IPS-15b (cell line): ENCODE measurements around the gene MYH15.

Source experiments
- H3K27me3 ChIP-seq: one replicate; pipeline ENCODE4 v1.6.1; 2013; ENCODE audit warnings: low read length; ENCODE audit not compliant: control insufficient read depth, insufficient read depth
- H3K36me3 ChIP-seq: one replicate; pipeline ENCODE4 v1.6.1; 2013; ENCODE audit warnings: low read length; ENCODE audit not compliant: control insufficient read depth, insufficient read depth
- H3K4me1 ChIP-seq: one replicate; pipeline ENCODE4 v1.6.1; 2013; ENCODE audit warnings: mild to moderate bottlenecking, low read length; ENCODE audit not compliant: control insufficient read depth, insufficient read depth
- H3K4me3 ChIP-seq: one replicate; pipeline ENCODE4 v1.5.1; 2013; ENCODE audit warnings: low read depth, low read length
- H3K9ac ChIP-seq: one replicate; pipeline ENCODE4 v1.6.1; 2013; ENCODE audit warnings: low read depth, mild to moderate bottlenecking, low read length
- H3K9me3 ChIP-seq: one replicate; pipeline ENCODE4 v1.6.1; 2013; ENCODE audit warnings: mild to moderate bottlenecking, low read length; ENCODE audit not compliant: control insufficient read depth, insufficient read depth

The MYH15 gene

GRCh38 chr3:108438542-108438941, 71.9 kb downstream of the MYH15 start:
- Histone ChIP-seq H3K4me3 (no peak overlapping the region), H3K9me3 (no peaks in the 10 kb centered on the region), H3K4me1 (peaks cover 4% of the 10 kb centered on the region), H3K36me3 (no peaks in the 10 kb centered on the region), H3K9ac (no peak overlapping the region), H3K27me3 (no peaks in the 10 kb centered on the region)

GRCh38 chr3:108437439-108437838, 73.0 kb downstream of the MYH15 start:
- H3K36me3 ChIP-seq = no peaks in the 10 kb centered on the region
- no peaks in the 10 kb centered on the region for H3K27me3 ChIP-seq
- H3K9ac ChIP-seq = no peak overlapping the region
- H3K4me3 ChIP-seq = no peak overlapping the region
- peaks cover 3% of the 10 kb centered on the region for H3K9me3 ChIP-seq
- H3K4me1 ChIP-seq = no peaks in the 10 kb centered on the region

- no peak overlapping the region for H3K4me3 ChIP-seq
- H3K9ac ChIP-seq = no peak overlapping the region
- H3K36me3 ChIP-seq = no peaks in the 10 kb centered on the region
- peaks cover 3% of the 10 kb centered on the region for H3K9me3 ChIP-seq
- H3K27me3 ChIP-seq = no peaks in the 10 kb centered on the region
- H3K4me1 ChIP-seq = no peaks in the 10 kb centered on the region
These were observed 76.5 kb downstream of the MYH15 start for GRCh38 chr3:108433928-108434327.

GRCh38 chr3:108432431-108432830, 78.0 kb downstream of the MYH15 start:
- Histone ChIP-seq H3K27me3 (no peaks in the 10 kb centered on the region), H3K9me3 (peaks cover 3% of the 10 kb centered on the region)

GRCh38 chr3:108430540-108430939, 79.9 kb downstream of the MYH15 start:
- H3K27me3 ChIP-seq = no peaks in the 10 kb centered on the region
- H3K4me3 ChIP-seq = no peak overlapping the region
- H3K4me1 ChIP-seq = no peaks in the 10 kb centered on the region
- no peak overlapping the region for H3K9ac ChIP-seq
- H3K9me3 ChIP-seq = peaks cover 3% of the 10 kb centered on the region
- no peaks in the 10 kb centered on the region for H3K36me3 ChIP-seq

More at GRCh38 chr3:108432431-108432830, 78.0 kb downstream of the MYH15 start:
- Histone ChIP-seq H3K4me3 (no peak overlapping the region), H3K9ac (no peak overlapping the region), H3K4me1 (no peaks in the 10 kb centered on the region), H3K36me3 (no peaks in the 10 kb centered on the region)

- Histone ChIP-seq H3K9ac (no peak overlapping the region), H3K9me3 (peaks cover 3% of the 10 kb centered on the region), H3K36me3 (no peaks in the 10 kb centered on the region), H3K27me3 (no peaks in the 10 kb centered on the region), H3K4me1 (no peaks in the 10 kb centered on the region), H3K4me3 (no peak overlapping the region)
These were observed 81.8 kb downstream of the MYH15 start for GRCh38 chr3:108428586-108428985.

GRCh38 chr3:108420926-108421325, 89.5 kb downstream of the MYH15 start:
- Histone ChIP-seq H3K4me1 (no peaks in the 10 kb centered on the region), H3K4me3 (no peak overlapping the region), H3K9ac (no peak overlapping the region), H3K27me3 (no peaks in the 10 kb centered on the region), H3K36me3 (no peaks in the 10 kb centered on the region), H3K9me3 (no peaks in the 10 kb centered on the region)

GRCh38 chr3:108416111-108416869, 94.1 kb downstream of the MYH15 start:
- no peaks in the 10 kb centered on the region for H3K27me3 ChIP-seq
- H3K36me3 ChIP-seq = no peaks in the 10 kb centered on the region
- H3K9ac ChIP-seq = no peak overlapping the region

GRCh38 chr3:108415661-108416060, 94.7 kb downstream of the MYH15 start:
- Histone ChIP-seq H3K9me3 (no peaks in the 10 kb centered on the region), H3K9ac (no peak overlapping the region), H3K4me1 (no peaks in the 10 kb centered on the region), H3K27me3 (no peaks in the 10 kb centered on the region), H3K36me3 (no peaks in the 10 kb centered on the region), H3K4me3 (no peak overlapping the region)

More at GRCh38 chr3:108416111-108416869, 94.1 kb downstream of the MYH15 start:
- no peak overlapping the region for H3K4me3 ChIP-seq
- no peaks in the 10 kb centered on the region for H3K9me3 ChIP-seq
- H3K4me1 ChIP-seq = no peaks in the 10 kb centered on the region

GRCh38 chr3:108414007-108414406, 96.4 kb downstream of the MYH15 start:
- Histone ChIP-seq H3K36me3 (no peaks in the 10 kb centered on the region), H3K4me3 (no peak overlapping the region), H3K9me3 (no peaks in the 10 kb centered on the region), H3K27me3 (no peaks in the 10 kb centered on the region), H3K9ac (no peak overlapping the region), H3K4me1 (no peaks in the 10 kb centered on the region)

GRCh38 chr3:108412121-108412750, 98.2 kb downstream of the MYH15 start:
- Histone ChIP-seq H3K27me3 (no peaks in the 10 kb centered on the region), H3K9me3 (no peaks in the 10 kb centered on the region), H3K36me3 (no peaks in the 10 kb centered on the region), H3K4me3 (no peak overlapping the region), H3K9ac (no peak overlapping the region), H3K4me1 (no peaks in the 10 kb centered on the region)

GRCh38 chr3:108410531-108410984, 99.8 kb downstream of the MYH15 start:
- no peaks in the 10 kb centered on the region for H3K27me3 ChIP-seq
- H3K9ac ChIP-seq = no peak overlapping the region
- H3K4me1 ChIP-seq = no peaks in the 10 kb centered on the region
- H3K9me3 ChIP-seq = no peaks in the 10 kb centered on the region
- no peak overlapping the region for H3K4me3 ChIP-seq
- no peaks in the 10 kb centered on the region for H3K36me3 ChIP-seq
